Esophagus (tissue), 2 donors: ENCODE measurements around the gene PDE4C. TPM values are rescaled to one million over a fixed set of nuclear protein-coding genes. Genes with fewer than 3 reads are reported as not detected.

Experiments
- H3K27ac ChIP-seq, 2 donors: one replicate each; pipeline ENCODE4 v1.5.1; 2013; ENCODE audit warnings: low read depth in 2 of 2, mild to moderate bottlenecking in 2 of 2, inconsistent platforms in 1 of 2, low read length in 1 of 2, moderate library complexity in 1 of 2
- H3K27me3 ChIP-seq, 2 donors: one replicate each; pipeline ENCODE4 v1.6.1; 2013; ENCODE audit warnings: low read length in 2 of 2, control low read depth in 1 of 2, mild to moderate bottlenecking in 1 of 2; ENCODE audit not compliant: insufficient read depth in 2 of 2, control insufficient read depth in 1 of 2
- H3K36me3 ChIP-seq, 2 donors: one replicate each; pipeline ENCODE4 v1.6.1; 2013; ENCODE audit warnings: low read length in 1 of 2; ENCODE audit not compliant: control insufficient read depth in 2 of 2, insufficient read depth in 2 of 2
- H3K4me1 ChIP-seq, 2 donors: one replicate each; pipeline ENCODE4 v1.6.1; 2013; ENCODE audit warnings: low read length in 1 of 2; ENCODE audit not compliant: control insufficient read depth in 2 of 2, insufficient read depth in 2 of 2
- H3K4me3 ChIP-seq, 2 donors: one replicate each; pipeline ENCODE4 v1.5.1; 2013; ENCODE audit warnings: low read length in 2 of 2, mild to moderate bottlenecking in 2 of 2, low read depth in 1 of 2, moderate library complexity in 1 of 2
- H3K9me3 ChIP-seq, 2 donors: one replicate each; pipeline ENCODE4 v1.6.1; 2013; ENCODE audit warnings: mild to moderate bottlenecking in 2 of 2, low read depth in 1 of 2, low read length in 1 of 2, moderate library complexity in 1 of 2; ENCODE audit not compliant: control insufficient read depth in 2 of 2, insufficient read depth in 1 of 2
- WGBS, 2 donors: extraction: QIAGEN DNeasy Blood & Tissue Kit; methylation state at CpG; one replicate each; pipeline ENCODE4 v1.1.7; 2013; 5-methylcytosine and 5-hydroxymethylcytosine counted together
- polyA plus RNA-seq, 2 donors: library from polyadenylated mRNA; stranded (reverse); fragments of 200-250 nt; gene quantifications; one replicate each; pipeline ENCODE4 v1.2.3, GENCODE V29; 2013
- donor health status: healthy with polysubstance abuse.
- donor health status: Bipolar disorder and iron deficiency.

The PDE4C gene
- polyA plus RNA-seq, 2 donors, result 0.07 to 0.39 TPM

DNA sequence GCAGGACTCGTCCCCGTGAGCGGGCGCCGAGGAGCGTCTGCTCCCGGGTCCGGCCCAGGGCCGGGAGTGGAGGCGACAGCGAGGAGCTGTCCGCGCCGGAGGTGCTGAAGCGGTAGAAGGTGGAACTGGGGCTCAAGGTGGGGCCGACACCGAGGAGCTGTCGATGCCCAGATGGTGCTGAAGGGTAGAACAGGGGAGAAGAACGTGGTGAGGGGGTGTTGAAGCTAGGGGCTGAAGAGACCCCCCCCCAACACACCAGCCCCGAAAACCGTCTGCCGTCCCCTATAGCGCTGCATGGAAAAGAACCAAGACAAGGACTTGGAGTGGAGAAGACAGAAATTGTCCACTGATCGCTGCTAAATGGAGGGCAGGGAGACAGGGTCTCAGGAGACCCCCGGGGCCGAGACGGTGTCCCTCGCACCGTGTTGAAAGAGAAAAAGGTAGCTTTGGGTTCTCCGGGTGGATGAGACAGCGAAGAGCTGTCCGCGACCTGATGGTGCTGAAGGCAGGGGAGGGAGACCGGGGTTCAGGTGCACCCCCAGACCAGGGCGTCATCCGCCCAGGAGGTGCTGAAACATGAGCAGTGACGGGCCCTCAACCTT lies 7.1 kb upstream of the PDE4C start:
- Histone ChIP-seq H3K27me3 (peaks cover 0 to 17% of the 10 kb centered on the region in 2 donors), H3K9me3 (peaks cover 2 to 12% of the 10 kb centered on the region in 2 donors), H3K4me3 (no peak overlapping the region), H3K27ac (no peak overlapping the region), H3K36me3 (no peaks in the 10 kb centered on the region), H3K4me1 (no peaks in the 10 kb centered on the region)
- 17 to 25% methylated on average over 37 of the region's 37 CpGs for WGBS, 2 donors

DNA sequence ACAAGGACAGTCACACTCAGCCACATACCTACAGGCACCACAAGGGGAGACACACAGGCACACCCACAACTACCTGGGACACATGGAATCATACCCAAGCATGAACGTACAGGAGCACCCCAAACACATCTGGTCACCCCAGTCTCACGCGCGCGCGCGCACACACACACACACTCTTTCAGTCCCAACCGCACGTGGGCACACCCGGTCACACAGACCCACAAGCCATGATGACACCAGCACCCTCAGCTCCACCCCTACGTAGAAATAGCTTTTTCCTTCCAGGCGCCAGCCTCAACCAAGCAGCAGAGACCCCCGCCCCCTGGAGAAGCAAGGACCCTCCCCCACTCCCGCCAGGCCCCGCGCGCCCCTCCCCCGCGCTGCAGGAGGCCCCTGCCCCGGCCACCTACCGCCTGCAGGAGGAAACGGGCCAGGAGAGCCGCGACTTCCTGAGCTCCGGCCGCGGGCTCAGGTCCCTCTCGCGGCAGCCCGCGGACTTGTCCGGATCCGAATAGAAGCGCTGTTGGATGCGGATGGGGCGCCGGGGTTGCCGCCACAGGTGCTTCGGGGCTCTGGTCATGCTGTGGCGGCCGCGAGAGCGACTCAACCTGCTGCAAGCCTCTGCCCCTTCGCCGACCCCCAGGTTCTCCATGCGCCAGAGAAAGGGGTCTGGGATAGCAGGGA lies 6.4 kb upstream of the PDE4C start:
- WGBS, 2 donors, result 4 to 12% methylated on average over 40 to 46 of the region's 46 CpGs
- Histone ChIP-seq H3K27ac (no peak overlapping the region), H3K27me3 (peaks cover 0 to 19% of the 10 kb centered on the region in 2 donors), H3K9me3 (peaks cover 2 to 12% of the 10 kb centered on the region in 2 donors), H3K4me3 (no peak overlapping the region), H3K36me3 (no peaks in the 10 kb centered on the region), H3K4me1 (no peaks in the 10 kb centered on the region)

DNA sequence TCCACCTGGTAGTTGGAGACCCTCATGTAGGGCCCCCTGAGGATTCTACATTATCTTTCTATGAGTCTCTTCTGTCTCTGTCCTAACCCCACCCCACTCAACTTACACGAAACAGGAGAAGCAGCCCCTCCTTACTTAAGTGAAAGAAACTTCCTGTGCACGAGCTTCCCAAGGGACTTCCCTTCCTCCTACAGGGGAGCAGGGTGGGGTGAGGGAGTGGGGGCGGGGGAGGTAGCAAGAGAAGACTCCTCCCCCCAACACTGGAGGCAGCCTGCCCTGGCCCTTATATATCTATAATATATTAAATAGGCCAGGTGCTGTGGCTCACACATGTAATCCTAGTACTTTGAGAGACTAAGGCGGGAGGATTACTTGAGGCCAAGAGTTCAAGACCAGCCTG lies 5.5 kb upstream of the PDE4C start:
- H3K4me1 ChIP-seq, result no peaks in the 10 kb centered on the region
- H3K9me3 ChIP-seq, result peaks cover 2 to 12% of the 10 kb centered on the region in 2 donors
- peaks cover 0 to 20% of the 10 kb centered on the region in 2 donors for H3K27me3 ChIP-seq
- no peak overlapping the region for H3K27ac ChIP-seq
- 16 to 29% methylated on average over 4 of the region's 4 CpGs for WGBS, 2 donors
- H3K4me3 ChIP-seq, result no peak overlapping the region
- H3K36me3 ChIP-seq, result no peaks in the 10 kb centered on the region

DNA sequence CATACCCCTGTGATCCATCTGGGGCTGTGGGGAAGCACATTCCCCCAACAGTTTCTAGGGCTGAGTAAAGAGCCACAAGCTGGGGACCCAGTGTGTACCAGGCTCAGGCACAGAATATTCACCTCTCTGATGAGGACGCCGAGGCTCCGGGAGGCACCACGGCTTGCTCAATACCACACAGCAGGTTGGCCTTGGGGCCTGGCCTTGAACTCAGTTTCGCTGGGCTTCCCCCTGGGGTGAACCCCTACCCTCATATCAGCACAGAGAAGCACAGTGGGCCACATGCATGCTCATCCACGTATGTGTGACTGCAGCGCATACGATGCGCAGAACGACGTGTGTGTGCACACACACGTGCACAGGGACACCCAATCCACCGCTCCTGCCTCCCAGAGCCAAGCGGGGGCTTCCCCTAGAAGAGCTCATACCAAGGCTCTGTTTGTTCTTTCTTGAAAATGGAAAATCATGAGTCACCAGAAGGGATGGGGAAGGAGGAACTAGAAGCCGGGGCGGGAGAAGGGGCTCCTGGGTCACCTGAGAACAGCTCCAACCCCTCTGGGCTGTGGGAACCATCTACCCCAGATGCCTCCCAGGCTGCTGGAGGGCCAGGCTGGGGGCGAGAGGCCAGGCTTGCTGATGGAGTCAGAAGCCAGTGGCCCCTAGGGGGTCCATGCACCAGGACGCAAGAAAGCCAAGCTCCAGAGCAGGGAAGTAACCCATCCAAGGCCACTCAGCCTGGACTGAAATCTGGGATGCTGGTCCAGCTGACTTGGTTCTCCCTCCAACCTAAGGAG lies 4.9 kb upstream of the PDE4C start:
- Histone ChIP-seq H3K4me1 (no peaks in the 10 kb centered on the region), H3K27me3 (peaks cover 0 to 20% of the 10 kb centered on the region in 2 donors), H3K4me3 (no peak overlapping the region), H3K36me3 (no peaks in the 10 kb centered on the region), H3K27ac (no peak overlapping the region), H3K9me3 (peaks cover 2 to 12% of the 10 kb centered on the region in 2 donors)
- whole genome bisulfite sequencing, 2 donors, result 41 to 46% methylated on average over 18 of the region's 18 CpGs

DNA sequence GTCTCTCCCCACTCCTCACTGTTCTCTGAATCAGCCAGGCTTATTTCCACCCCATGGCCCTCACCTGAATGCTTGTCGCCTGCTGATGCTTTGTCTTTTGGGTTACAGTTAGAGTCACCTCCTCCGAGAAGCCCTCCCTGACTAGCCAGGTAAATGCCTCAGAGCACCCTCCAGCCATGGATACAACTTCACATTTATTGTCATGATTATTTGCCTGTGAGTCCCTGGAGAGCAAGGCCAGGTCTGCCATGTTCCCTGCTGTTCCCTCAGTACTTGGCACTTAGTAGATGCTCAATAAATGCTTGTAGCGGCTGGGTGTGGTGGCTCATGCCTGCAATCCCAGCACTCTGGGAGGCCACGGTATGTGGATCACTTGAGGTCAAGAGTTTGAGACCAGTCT lies 3.7 kb upstream of the PDE4C start:
- Histone ChIP-seq H3K9me3 (peaks cover 2 to 12% of the 10 kb centered on the region in 2 donors), H3K27me3 (peaks cover 0 to 25% of the 10 kb centered on the region in 2 donors), H3K4me3 (no peak overlapping the region), H3K36me3 (no peaks in the 10 kb centered on the region), H3K27ac (no peak overlapping the region), H3K4me1 (peaks cover 0 to 6% of the 10 kb centered on the region in 2 donors)
- WGBS, 2 donors, result 79 to 85% methylated on average over 4 of the region's 4 CpGs

DNA sequence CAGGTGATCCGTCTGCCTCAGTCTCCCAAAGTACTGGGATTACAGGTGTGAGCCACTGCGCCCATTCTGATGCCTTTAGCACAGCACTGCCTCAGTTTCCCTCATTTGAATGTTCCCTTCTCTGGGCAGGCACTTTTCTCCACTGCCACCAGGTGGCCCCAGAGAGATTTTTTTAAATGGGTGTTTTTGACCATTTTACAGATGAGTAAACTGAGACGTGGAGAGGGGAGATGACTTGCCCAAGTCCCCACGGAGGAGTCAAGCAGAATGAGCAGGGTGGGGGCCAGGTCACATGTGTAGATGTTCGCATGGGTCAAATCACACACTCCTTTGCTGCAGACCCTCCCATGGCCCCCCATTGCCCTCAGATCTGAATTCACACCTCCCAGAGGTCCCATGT lies 3.2 kb upstream of the PDE4C start:
- peaks cover 0 to 10% of the 10 kb centered on the region in 2 donors for H3K4me1 ChIP-seq
- H3K27me3 ChIP-seq, result peaks cover 0 to 25% of the 10 kb centered on the region in 2 donors
- 69 to 70% methylated on average over 5 of the region's 5 CpGs for WGBS, 2 donors

DNA sequence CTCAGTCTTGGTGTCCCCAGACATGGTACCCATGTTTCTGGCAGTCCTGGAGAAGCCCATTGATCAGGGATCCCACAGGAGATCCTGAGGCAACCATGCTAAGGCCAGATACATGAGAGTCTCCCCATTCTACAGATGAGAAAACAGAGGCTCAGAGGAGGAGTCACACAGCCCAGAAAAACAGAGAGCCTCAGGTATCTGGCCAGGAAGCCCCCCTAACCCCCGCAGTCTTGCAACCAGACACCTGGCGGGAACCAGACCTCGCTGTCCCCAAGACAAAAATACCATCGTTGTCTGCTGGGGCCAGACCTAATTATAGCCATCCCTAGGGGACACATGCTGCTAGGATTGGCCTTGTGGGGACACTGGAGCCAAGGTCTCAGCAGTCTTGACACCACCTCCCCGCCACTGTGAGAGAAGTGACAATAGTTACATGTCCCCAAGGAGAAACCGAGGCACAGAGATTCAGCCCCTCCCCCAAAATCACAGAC lies 1.6 kb upstream of the PDE4C start:
- Histone ChIP-seq H3K27me3 (peaks cover 0 to 21% of the 10 kb centered on the region in 2 donors), H3K27ac (no peak overlapping the region), H3K9me3 (peaks cover 0 to under 1% of the 10 kb centered on the region in 2 donors), H3K4me1 (peaks cover 5 to 11% of the 10 kb centered on the region in 2 donors), H3K4me3 (no peak overlapping the region), H3K36me3 (no peaks in the 10 kb centered on the region)
- WGBS, 2 donors, result 75 to 79% methylated on average over 6 of the region's 6 CpGs

More for the DNA sequence above, 3.2 kb upstream of the PDE4C start:
- Histone ChIP-seq H3K9me3 (peaks cover 2 to 12% of the 10 kb centered on the region in 2 donors), H3K36me3 (no peaks in the 10 kb centered on the region), H3K4me3 (no peak overlapping the region), H3K27ac (no peak overlapping the region)

DNA sequence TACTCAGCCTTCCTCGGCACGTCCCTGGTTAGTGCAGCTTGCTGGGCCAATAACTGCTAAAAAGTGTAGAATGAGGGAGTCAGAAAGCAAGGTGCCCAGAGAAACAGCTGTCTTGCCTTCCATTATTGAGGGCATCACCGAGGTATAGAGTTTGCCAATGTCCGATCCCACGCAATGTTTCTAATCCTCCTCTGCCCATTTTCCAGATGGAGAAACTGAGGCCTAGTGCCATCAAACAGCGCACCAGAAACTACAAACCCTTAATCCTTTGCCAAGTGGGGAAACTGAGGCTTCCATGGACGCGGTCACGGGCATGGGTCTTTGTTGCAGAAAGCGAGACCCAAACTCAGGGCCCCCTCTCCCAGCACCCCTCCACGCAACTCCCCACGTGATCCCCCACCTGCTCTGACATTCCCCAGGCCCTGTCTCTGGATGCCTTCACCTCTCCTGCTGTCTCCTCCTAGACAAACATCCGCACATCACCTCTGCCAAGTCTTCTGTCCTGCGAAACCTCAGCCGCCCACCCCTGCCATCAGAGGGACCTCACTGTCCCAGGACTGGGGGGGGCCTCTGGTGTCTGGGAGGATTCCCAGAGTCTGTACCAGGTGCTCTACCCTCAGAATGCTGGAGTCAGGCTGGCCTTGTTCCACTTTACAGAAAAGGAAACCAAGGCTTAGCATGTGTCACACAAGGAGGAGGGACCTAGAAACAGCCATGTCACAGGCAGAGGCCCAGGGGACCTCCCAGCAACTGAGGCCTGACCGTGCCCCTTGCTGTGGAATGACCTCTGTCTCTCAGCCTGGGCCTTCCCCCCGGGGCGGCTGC lies 930 bp upstream of the PDE4C start:
- WGBS, 2 donors, result 80 to 85% methylated on average over 18 of the region's 18 CpGs
- Histone ChIP-seq H3K27ac (no peak overlapping the region), H3K9me3 (no peaks in the 10 kb centered on the region), H3K27me3 (peaks cover 0 to 15% of the 10 kb centered on the region in 2 donors), H3K36me3 (no peaks in the 10 kb centered on the region), H3K4me3 (no peak overlapping the region), H3K4me1 (peaks cover 5 to 11% of the 10 kb centered on the region in 2 donors)

DNA sequence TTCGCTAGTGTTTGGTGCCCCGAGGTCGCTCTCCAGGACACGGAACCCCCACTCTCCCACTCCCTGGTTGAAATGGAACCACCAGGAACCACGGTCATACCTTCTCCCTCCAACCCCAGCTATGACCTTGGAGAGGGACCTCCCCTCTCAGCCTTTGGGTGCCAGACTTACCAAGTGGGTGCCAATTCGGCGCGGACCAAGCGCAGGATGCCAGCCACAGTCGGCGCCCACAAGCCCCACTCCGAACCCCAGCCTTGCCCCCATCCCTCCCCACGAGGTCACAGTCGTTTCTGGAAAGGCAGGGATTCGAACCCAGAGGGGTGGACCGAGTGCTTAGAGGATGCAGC lies 910 bp downstream of the PDE4C start:
- H3K27ac ChIP-seq, result no peak overlapping the region
- 14 to 15% methylated on average over 16 of the region's 16 CpGs for WGBS, 2 donors
- H3K27me3 ChIP-seq, result peaks cover 0 to 12% of the 10 kb centered on the region in 2 donors

More for the DNA sequence above, 910 bp downstream of the PDE4C start:
- Histone ChIP-seq H3K36me3 (no peaks in the 10 kb centered on the region), H3K4me1 (peaks cover 5 to 11% of the 10 kb centered on the region in 2 donors), H3K4me3 (no peak overlapping the region), H3K9me3 (no peaks in the 10 kb centered on the region)
